ENCODE data around the gene CBLN1. TPM values are rescaled to one million over a fixed set of nuclear protein-coding genes. Genes with fewer than 3 reads are reported as not detected.

The CBLN1 gene
- total and polyA plus RNA-seq, 9 of the 15 experiments (the other 6 are each of a cell fraction or from before 2014, with no cell fraction given), result not detected

GRCh38 chr16:49275050-49275730 is 6.4 kb downstream of the CBLN1 start:
- no peaks in the 10 kb centered on the region for H3K36me3 ChIP-seq (ENCODE audit: control insufficient read depth, insufficient read depth, low read length)
- H4K20me1 ChIP-seq (replicated peaks; ENCODE audit: control insufficient read depth, insufficient read depth, low read length), result no peaks in the 10 kb centered on the region
- no peak overlapping the region for H3K4me3 ChIP-seq
- ATAC-seq (no peak), DNase-seq (ENCODE audit: extremely low read depth in 1 of 4, low spot score in 3 of 4) (no peak), FAIRE-seq (no peak)
- H3K4me2 ChIP-seq (ENCODE audit: insufficient read depth, low read length), result no peak overlapping the region
- ChIA-PET CTCF (ENCODE audit: low intra/inter-chr PET ratio) (no interaction called here), POLR2A (no interaction called here)
- no peak overlapping the region for H3K27ac ChIP-seq (ENCODE audit: extremely low read depth, low read depth, low read length)
- no TSS peak for BruUV-seq (replicated peaks)
- H3K9ac ChIP-seq (ENCODE audit: insufficient read depth in 1 of 2, low read depth in 2 of 2, low read length in 2 of 2), result no peak overlapping the region
- no peaks in the 10 kb centered on the region for H3K79me2 ChIP-seq (ENCODE audit: control insufficient read depth, insufficient read depth, low read length)
- H3K9me3 ChIP-seq (replicated peaks; ENCODE audit: control insufficient read depth, insufficient read depth, low read depth, low read length), result no peaks in the 10 kb centered on the region
- TF ChIP-seq, protein P1, sequence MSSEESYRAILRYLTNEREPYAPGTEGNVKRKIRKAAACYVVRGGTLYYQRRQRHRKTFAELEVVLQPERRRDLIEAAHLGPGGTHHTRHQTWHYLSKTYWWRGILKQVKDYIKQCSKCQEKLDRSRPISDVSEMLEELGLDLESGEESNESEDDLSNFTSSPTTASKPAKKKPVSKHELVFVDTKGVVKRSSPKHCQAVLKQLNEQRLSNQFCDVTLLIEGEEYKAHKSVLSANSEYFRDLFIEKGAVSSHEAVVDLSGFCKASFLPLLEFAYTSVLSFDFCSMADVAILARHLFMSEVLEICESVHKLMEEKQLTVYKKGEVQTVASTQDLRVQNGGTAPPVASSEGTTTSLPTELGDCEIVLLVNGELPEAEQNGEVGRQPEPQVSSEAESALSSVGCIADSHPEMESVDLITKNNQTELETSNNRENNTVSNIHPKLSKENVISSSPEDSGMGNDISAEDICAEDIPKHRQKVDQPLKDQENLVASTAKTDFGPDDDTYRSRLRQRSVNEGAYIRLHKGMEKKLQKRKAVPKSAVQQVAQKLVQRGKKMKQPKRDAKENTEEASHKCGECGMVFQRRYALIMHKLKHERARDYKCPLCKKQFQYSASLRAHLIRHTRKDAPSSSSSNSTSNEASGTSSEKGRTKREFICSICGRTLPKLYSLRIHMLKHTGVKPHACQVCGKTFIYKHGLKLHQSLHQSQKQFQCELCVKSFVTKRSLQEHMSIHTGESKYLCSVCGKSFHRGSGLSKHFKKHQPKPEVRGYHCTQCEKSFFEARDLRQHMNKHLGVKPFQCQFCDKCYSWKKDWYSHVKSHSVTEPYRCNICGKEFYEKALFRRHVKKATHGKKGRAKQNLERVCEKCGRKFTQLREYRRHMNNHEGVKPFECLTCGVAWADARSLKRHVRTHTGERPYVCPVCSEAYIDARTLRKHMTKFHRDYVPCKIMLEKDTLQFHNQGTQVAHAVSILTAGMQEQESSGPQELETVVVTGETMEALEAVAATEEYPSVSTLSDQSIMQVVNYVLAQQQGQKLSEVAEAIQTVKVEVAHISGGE (CRISPR knock-in tag; IDR thresholded peaks at IDR 0.05), result no peak
- peak; percentile 11 for TF ChIP-seq ZFP36 (IDR thresholded peaks at IDR 0.05; ENCODE audit: low read depth, low read length, partially characterized antibody)
- TF ChIP-seq ZNF263 (CRISPR knock-in tag; IDR thresholded peaks at IDR 0.05; ENCODE audit: borderline replicate concordance), result no peak
- peaks cover 24 to 60% of the 10 kb centered on the region in 2 experiments; a peak in 4 of 5 replicates for H3K27me3 ChIP-seq (ENCODE audit: control insufficient read depth in 2 of 2, insufficient read depth in 2 of 2, low read length in 2 of 2)
- H2AFZ ChIP-seq (ENCODE audit: low read depth, low read length), result no peak overlapping the region
- WGBS (ENCODE audit: insufficient coverage, low coverage, missing lambda C conversion rate), result under 1% methylated on average over 30 of the region's 34 CpGs
- H3K9me1 ChIP-seq (ENCODE audit: control insufficient read depth, insufficient read depth, low read length), result no peaks in the 10 kb centered on the region
- no peaks in the 10 kb centered on the region for H3K4me1 ChIP-seq (replicated peaks in 1 of 2; ENCODE audit: control insufficient read depth in 2 of 2, insufficient read depth in 2 of 2, low read length in 2 of 2)
- intact Hi-C loops (cut with micrococcal nuclease), result no loop called here
- in situ Hi-C loops (cut with MboI), result no loop called here
